Measurements from ENCODE around the gene FTCD. TPM values are rescaled to one million over a fixed set of nuclear protein-coding genes. Genes with fewer than 3 reads are reported as not detected.
A peak's percentile ranks its signal among the peaks of the same experiment; 100 is the strongest.

Gene FTCD
- total and polyA plus RNA-seq, 9 of the 15 experiments (the other 6 are each of a cell fraction or from before 2014, with no cell fraction given), result 0.11 to 1.6 (median 0.67) TPM; not detected in 5

GRCh38 chr21:46188226-46189212 is 33.1 kb upstream of the FTCD start (continued):
- TF ChIP-seq REST (IDR thresholded peaks at IDR 0.05; ENCODE audit: borderline replicate concordance), result peak; percentile 36; the same call in 1 of the 2 replicates
- no peak for TF ChIP-seq REST (CRISPR knock-in tag; IDR thresholded peaks at IDR 0.05; ENCODE audit: low read depth)
- TF ChIP-seq ZZZ3 (IDR thresholded peaks at IDR 0.05), result no peak
- 0 out of 2 replicates have a peak, but pooled peaks have one; percentile 17 for TF ChIP-seq ELF4 (CRISPR knock-in tag; IDR thresholded peaks at IDR 0.05)
- peak; percentile 90 for TF ChIP-seq MEIS2 (IDR thresholded peaks at IDR 0.05; ENCODE audit: partially characterized antibody)
- TF ChIP-seq RBM15 (IDR thresholded peaks at IDR 0.05; ENCODE audit: insufficient read depth, low read length), result no peak
- no peak for TF ChIP-seq TSHZ1 (CRISPR knock-in tag; IDR thresholded peaks at IDR 0.05)
- TF ChIP-seq EP300 (IDR thresholded peaks at IDR 0.05; ENCODE audit: low read length), result peak; percentile 73; the same call in 1 of the 2 replicates
- 0 out of 2 replicates have a peak, but pooled peaks have one; percentile 22 for TF ChIP-seq RAD51 (IDR thresholded peaks at IDR 0.05; ENCODE audit: borderline replicate concordance, low read depth)
- TF ChIP-seq MBD2 (IDR thresholded peaks at IDR 0.05; ENCODE audit: borderline replicate concordance, low read depth), result 0 out of 2 replicates have a peak, but pooled peaks have one; percentile 16
- peak; percentile 92 for TF ChIP-seq PKNOX1 (IDR thresholded peaks at IDR 0.05)
- 0 out of 2 replicates have a peak, but pooled peaks have one; percentile 27 for TF ChIP-seq LCOR (CRISPR knock-in tag; IDR thresholded peaks at IDR 0.05)
- no peak for TF ChIP-seq SRF (CRISPR knock-in tag; IDR thresholded peaks at IDR 0.05)
- peak; percentile 45 to 65; a peak in 2 of 4 replicates for TF ChIP-seq KDM1A (IDR thresholded peaks at IDR 0.05)
